Nucleus accumbens (tissue), 56 donors: ENCODE results near the gene PTGES2.
"Not testable (repeated sequence)": the region's sequence is repeated elsewhere in the genome, so short reads cannot be mapped to it uniquely, and the experiment has no call there.

Source experiments
- DNase-seq, 56 donors: peaks; one replicate each; lab custom pipeline; 2025; lab: John Stamatoyannopoulos, UW

Gene PTGES2

DNA sequence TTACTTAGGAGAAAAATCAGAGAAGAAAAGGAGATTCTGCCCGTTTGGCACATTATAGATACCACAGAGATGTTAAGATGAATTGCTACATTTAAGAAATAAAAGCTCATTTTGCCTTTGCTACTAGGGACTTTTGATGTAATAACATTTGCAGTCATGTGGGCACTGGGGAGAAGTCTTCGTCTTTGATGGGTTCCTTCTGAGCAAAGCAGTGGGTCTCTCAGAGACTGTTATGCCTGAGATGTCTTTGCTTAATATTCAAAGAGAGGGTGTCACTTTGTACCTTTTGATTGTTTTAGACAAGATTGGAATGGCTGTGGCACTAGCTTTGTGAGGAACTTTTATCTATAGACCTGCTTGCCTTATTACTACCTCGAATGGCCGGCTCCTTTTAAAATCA is 34.5 kb downstream of the PTGES2 start:
- DNase-seq = no peak

DNA sequence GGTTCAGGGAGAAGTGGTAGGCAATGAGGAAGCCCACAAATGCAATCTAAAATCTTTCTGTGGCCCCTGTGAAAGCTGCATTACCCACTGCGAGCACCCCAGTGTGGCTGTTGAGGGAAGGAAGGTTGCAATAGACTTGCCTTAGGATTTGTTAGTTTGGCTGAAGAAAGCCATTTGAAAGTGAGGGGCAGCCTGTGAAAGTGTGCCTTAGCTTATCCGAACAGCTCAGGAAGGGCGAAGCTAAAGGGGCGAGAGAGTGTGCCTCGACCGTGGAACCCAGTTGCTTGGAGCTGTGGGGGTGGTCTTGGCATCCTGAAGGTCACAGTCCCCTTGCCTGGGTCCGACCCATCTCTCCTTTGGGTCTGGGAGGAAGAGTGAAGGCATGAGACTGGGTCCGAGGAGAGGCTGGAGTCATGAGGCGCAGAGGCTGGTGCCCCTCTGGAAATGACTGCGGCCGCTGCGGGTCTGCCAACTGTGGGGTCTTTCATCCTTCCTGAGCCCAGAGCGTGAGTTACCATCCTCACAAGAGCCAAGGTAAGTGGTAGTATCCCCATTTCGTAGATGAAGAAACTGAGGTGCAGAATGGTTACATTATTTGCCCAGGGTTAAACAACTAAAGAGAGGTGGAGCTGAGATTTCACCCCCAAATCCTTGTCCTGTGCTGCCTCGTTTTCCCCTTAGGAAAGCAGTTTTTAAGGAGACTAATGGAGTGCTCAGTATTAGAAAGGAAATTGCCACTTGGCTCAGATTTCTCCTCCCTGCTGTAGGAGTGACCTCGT is 35.1 kb downstream of the PTGES2 start:
- DNase-seq = no peak

DNA sequence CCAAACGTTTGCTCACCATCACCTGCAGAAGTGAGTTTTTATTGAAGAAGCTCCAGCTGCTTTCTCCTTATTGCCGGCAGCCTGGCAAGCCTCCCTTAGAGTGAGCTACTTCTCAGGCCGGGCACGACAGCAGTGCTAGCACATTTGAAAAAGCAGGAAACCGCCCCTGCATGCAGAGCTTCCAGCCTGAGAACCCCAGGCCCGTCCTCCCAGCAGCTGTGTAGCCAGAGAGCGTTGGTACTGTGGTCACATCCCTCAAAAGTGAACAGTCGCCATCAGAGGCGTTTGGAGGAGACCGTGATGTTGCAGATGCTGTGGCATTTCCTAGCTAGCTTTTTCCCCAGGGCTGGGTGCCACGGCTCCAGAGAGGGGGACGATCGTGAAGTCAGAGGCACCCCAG is 36.0 kb downstream of the PTGES2 start:
- peak in 32 of 56 donors; percentile 26 to 85 (median 69) for DNase-seq

DNA sequence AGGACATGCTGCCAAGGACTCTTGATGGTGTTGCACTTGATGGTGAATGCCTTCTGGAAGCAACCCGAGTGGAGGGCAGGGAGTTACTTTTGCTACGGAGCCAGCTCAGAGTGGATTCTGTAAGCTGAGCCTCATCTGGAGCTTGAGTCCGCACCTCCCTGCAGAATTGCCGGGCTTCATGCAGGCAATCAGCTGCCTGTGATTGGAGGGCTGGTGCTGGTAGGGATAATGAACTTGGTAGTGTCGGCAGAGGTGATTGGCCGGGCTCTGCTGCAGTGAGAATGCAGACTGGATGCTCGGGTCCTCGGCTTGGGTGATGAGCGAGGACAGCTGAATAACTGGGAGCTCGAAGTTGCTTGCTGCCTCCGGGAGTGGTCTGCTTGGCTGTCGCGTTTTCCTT is 36.4 kb downstream of the PTGES2 start:
- peak in 54 of 56 donors; percentile 38 to 96 (median 80) for DNase-seq

DNA sequence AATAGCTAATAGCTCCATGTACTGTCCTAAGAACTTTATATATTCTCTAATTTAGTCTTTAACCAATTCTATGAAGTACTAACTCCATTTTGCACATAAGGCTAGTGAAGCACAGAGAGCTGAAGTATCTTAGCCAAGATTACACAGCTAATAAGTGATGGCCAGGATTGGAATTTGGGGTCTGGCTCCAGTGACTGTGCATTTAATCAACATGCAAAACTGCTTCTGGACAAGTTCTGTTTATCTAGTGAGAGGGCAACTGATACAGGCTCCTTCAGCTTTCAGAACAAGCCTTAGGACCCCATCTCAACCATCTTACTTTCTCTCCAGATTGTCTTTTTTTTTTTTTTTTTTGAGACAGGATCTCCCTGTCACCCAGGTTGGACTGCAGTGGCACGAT is 38.2 kb downstream of the PTGES2 start:
- DNase-seq = no peak

DNA sequence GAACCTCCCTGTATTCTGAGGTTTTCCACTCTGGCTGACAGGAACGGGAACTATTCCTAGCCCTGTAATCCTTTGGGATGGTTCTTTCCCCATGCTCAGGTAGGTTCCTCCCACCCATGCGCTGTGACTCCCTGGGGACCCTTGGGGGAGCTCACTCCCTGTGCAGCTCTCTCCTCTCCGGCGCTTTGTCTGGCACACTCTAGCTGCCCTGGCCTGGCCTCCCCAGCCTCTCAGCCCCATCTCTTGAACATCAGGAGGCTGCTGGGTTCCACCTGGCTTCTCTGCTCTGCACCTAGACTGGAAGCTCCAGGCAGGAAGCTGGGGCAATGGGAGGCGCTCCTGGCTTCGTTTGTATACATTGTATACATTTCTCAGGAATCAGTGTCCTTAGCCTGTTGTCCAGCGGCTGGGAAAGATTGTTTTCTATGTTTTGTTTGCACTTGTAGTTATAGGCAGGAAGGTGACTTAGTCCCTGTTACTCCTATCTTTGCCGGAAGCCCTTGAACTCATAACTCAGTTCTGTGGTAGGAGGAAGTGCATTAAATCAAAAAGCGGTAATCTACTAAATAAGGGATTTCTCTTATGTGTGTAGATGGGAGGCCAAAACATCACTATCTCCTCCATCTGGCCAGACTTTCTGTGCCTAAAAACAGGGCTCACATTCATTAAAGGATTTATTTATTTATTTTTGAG is 39.1 kb downstream of the PTGES2 start:
- no peak for DNase-seq

DNA sequence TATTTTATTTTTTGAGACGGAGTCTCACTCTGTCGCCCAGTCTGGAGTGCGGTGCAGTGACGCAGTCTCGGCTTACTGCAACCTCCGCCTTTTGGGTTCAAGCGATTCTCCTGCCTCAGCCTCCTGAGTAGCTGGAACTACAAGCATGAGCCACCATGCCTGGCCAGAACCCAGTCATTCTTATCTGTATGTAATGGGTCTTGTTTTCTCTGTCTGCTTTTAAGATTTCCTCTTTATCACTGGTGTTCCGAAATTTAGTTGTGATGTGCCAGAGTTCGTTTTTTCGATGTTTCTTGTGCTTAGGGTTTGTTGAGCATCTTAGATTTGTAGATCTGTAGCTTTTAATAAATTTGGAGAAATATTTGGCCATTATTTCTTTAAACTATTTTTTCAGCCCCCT is 40.3 kb downstream of the PTGES2 start:
- DNase-seq = no peak

DNA sequence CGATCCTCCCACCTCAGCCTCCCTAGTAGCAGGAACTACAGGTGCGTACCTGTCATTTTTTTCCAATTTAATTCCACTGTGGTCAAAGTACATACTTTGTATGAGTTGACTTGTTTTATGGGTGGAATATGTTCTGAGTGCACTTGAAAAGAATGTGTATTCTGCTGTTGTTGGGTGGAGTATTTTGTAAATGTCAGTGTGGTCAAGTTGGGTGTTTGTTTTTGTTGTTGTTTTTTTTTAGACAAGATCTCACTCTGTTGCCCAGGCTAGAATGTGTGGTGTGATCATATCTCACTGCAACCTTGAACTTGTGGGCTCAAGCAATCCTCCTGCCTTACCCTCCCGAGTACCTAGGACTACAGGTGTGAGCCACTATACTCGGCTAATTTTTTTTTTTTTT is 41.6 kb downstream of the PTGES2 start:
- DNase-seq = no peak

DNA sequence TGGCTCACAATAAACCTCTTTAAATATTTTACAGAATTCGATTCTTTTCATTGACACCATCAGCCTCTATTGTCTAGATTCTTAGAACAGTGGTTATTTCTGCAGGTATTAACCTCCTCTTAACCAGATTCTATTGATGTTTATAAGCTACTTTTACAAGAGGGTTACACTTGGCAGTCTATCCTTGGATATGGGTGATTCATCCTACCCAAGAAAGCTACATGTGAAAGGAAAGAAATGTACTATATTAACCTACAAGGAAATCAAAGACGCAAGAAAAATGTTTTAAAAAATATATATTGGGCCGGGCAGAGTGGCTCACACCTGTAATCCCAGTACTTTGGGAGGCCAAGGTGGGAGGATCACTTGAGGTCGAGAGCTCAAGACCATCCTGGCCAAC is 42.8 kb downstream of the PTGES2 start:
- DNase-seq = no peak

DNA sequence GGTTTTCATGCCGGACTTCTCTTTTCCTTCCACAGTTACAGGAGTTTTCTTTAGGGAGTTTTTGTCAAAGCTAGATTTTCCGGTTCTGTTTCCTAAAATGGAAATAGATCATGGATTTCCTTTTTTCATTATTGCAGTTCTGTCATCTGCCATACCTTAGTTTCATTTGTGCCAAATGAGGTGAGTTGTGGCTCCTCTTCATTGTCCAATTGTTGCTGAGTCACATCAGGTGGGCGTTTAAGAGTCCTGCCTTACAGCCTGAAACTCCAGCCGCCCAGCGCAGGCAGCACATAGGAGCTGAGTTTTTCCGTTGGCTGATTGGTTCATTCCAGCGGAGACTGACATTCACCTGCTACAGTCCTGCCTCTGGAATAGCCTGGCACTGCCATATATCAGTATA is 45.4 kb downstream of the PTGES2 start:
- DNase-seq = no peak

DNA sequence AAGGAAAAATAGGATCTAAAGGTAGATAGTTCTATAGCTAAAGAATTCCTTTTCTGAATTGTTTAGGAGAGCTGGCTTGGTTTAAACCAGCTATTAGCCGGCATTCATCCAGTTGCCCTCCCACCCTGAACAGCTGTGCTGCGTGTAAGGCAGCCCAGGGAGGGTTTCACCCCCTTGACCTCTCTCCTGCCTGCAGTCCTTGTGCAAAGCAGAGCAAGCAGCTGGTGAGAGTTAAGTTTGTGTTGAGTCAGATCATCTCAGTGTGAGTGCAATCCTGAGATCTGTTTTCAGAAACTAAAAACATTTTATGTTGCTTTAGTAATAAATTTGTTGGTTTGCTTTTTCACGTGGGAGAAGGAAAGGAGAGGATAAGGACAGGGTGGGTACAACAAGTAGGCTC is 46.5 kb downstream of the PTGES2 start:
- no peak for DNase-seq

DNA sequence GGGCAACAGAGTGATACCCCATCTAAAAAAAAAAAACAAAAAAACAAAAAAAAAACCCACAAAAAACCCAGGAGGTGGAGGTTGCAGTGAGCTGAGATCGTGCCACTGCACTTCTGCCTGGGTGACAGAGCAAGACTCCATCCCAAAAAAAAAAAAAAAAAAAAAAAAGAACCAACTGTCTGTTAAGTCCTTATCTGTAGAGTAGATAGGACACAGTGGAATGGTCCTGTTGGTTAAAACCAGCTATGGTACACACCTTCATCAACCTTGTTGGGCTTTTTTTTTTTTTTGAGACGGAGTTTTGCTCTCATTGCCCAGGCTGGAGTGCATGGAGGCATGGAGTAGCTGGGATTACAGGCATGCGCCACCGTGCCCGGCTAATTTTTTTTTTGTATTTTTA is 47.3 kb downstream of the PTGES2 start:
- DNase-seq = no peak

DNA sequence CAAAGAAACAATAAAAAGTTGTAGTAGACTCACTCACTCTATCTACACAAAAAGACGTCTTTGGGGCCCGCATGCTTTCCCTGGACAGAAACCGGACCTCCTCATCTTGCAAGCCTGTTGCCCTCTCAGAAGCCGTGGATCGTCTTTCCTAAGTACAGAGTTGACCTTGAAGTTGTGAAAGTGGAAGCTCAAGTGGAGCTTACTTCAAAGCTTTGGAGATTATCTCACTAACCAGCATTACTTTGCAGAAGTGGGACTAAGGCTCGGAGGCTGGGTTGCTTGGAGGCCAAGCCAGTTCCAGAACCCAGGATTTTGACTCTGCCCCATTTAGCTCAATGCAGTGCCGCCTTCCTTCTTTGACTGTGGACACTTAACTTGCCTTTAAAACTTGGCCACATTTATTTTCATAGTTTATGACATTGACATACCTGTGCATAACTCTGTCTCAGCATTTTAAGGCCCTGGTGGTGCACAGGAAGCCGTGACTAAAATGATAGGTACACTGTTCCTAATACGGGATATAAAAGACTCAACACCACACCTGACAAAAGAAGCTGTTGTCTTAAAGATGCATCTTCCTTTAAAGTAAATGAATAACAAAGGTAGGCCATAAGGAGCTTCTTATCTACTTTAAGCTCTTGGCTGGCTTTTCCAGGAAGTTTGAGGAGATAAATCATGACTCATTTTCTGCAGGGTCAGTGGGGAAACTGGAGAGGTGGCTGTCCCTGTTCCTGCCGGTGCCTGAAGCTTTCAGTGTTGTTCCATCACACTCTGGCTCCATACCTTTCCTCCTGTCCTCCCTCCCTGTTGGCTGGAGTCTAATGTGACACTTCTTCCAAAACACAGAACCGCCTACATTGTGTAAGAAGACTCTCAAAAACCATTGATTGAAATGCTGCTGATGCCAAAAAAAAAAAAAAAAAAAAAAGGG is 48.8 kb downstream of the PTGES2 start:
- DNase-seq = no peak

DNA sequence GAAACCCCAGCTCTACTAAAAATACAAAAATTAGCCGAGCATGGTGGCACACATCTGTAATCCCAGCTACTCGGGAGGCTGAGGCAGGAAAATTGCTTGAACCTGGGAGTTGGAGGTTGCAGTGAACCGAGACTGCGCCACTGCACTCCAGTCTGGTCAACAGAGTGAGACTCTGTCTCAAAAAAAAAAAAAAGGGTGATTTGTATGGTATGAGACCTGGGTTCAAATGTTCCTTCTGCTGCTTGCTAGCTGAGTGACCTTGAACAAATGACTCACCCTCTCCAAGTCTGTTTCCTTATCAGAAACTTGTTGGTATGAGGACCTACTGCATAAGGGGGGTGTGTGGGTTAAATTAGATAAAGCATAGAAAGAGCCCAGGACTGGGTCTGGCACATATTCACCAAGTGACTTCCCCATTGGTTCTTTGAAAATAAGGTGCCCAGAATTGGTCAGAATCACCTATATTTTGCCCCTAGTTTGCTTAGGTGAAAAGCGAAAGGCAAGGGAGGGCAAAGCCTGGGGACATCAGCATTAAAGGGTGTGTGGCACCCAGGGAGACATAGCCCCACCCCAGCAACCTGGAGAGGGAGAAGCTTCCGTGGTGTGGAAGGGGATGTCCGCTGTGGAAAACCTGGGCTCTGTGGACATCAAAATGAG is 49.6 kb downstream of the PTGES2 start:
- DNase-seq = no peak

DNA sequence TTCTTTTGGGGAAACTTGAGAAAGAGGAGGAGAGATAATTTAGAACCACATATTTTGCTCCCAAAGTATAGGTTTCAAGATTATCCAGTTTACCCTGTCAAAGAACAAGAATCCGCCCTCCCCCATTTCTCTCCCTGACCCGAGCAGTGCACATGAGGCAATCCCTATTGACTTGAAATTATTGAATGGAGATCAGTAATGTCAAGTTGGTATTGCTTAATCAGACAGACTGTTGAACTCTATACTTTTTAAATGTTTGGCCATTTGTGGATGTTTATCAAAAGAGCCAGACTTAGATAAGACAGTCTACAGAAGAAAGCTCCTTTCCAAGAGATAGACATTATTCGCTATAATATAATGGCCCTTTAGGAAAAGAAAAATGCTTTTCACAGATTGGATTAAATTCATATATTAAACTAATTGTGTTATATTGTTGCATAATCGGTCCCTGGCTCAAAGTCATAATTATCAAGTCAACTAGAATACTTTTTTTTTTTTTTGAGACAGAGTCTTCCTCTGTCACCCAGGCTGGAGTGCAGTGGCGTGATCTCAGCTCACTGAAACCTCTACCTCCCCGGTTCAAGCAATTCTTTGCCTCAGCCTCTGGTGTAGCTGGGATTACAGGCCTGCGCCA is 54.2 kb downstream of the PTGES2 start:
- DNase-seq = no peak

DNA sequence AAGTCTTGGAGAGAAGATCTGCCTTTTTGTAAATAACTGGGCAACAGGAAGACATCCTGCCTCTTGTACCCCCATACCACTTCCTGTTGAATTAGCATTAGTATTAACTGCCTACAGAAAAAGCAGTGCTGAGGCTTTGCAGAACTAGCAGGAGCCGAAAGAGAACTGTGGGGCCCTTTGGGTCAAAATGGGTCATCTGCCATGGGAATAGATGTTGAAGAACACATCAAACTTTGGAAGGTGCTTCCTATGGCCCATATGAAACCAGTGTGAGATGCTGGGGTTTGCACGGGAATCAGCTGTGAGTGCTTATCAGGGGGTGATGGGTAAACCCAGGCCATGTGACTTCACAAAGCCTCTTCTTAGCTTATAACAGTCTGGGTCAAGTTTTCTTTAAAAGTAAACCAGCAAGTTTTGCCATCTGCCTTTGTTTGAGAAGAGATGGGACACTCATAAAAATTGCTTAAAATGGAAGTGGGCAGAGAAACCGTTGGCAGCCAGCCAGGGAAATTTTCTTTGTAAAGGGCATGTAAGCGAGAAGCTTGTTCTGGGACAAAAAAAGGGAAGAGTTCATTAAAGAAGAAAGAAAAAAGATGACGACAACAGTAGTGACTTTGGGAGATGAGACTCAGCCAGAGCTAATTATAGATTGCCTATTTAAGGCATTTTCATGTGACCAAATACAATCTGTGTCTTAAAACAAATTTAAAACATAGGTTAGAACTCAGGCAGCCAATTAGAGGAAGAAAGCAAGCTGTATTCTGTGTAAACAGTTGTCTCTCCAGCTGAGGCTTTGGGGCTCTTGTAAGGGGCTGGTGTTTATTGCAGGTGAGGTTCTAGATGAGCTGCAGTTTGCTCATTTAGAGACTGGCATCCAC is 55.1 kb downstream of the PTGES2 start:
- peak in 26 of 56 donors; percentile 11 to 81 (median 36) for DNase-seq

DNA sequence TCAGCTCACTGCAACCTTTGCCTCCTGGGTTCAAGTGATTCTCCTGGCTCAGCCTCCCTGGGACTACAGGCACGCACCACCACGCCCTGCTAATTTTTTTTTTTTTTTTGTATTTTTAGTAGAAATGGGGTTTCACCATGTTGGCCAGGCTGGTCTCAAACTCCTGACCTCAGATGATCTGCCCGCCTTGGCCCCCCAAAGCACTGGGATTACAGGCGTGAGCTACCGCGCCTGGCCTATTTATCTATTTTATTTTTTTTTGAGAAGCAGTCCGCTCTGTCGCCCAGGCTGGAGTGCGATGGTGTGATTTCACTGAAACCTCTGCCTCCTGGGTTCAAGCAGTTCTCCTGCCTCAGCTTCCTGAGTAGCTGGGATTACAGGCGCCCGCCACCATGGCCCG is 56.1 kb downstream of the PTGES2 start:
- DNase-seq = not testable (repeated sequence)

DNA sequence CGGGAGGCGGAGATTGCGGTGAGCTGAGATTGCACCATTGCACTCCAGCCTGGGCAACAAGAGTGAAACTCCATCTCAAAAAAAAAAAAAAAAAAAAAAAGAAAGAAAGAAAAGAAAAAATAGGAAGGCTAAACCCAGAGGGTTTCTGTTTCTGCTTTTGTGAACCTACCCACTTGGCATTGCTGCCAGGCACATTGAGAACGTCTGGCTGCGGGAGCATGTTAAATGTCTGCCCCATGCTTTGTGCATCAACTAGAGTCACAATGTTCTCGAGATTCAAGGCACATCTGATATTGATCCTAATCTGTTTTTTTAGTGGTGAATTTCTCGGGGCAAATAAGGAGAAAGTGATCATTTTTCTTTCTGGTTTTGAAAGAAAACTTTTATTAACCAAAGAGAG is 56.7 kb downstream of the PTGES2 start:
- peak in 7 of 56 donors; percentile 11 to 30 (median 24) for DNase-seq
